HL-60/S4 (cell line): ENCODE results near the gene OR51B6.
"Not testable (repeated sequence)": the region's sequence is repeated elsewhere in the genome, so short reads cannot be mapped to it uniquely, and the experiment has no call there.

Source experiments
- in situ Hi-C: fragments of 300-500 bp; cut with MboI; formaldehyde crosslinking; loops from 2 replicates; pipeline ENCODE4 v1.14.3; 2022; ENCODE audit warnings: low sequenced_read_pairs

Gene OR51B6

DNA sequence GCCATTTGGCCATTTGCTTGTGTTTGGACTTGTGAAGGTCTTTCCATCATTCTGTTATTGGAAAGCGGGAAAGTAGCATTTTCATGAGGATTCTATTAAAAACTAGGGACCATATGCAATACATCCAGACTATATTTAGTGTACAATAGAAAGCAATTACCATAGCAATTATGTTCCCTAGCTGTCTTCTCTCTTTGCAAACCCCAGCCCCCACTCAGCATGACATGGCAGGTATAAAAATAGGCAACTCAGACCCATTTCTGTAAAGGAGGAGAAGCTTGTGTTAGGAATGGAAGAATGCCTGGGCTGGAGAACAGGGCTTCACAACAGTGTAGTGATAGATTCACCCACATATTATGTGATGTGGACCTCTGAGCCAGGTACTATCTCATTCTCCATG lies 12.4 kb downstream of the OR51B6 start:
- in situ Hi-C loops, result no loop called here

DNA sequence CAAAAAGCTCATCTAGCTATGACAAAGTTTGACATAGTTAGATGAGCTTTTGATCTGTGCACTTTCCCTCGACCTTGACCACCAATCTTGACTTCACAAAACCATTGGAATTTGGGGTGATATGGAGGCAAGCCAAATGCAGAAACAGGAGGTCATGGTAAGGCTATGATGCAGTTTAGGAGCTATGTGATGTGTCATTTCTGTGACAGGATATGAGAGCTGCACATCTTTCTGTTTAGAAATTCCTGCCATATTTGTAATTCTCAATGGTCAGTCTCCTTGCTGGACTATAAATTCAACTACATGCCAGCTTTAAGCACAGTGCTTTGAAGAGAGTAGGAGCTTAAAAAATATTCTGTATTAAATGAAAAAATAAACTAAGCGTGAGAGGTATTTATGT lies 12.9 kb downstream of the OR51B6 start:
- in situ Hi-C loops, result no loop called here

DNA sequence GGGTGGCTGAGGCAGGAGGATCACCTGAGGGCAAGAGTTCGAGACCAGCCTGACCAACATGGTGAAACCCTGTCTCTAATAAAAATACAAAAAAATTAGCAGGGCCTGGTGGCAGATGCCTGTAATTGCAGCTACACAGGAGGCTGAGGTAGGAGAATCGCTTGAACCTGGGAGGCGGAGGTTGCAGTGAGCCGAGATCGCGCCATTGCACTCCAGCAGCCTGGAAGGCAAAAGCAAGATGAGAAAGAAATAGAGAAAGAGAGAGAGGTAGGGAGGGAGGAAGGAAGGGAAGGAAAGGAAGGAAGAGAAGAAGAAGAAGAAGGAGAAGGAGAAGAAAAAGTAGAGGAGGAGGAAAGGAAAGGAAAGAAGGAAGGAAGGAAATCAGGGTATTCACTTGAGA lies 15.1 kb downstream of the OR51B6 start:
- in situ Hi-C loops, result not testable (repeated sequence)

DNA sequence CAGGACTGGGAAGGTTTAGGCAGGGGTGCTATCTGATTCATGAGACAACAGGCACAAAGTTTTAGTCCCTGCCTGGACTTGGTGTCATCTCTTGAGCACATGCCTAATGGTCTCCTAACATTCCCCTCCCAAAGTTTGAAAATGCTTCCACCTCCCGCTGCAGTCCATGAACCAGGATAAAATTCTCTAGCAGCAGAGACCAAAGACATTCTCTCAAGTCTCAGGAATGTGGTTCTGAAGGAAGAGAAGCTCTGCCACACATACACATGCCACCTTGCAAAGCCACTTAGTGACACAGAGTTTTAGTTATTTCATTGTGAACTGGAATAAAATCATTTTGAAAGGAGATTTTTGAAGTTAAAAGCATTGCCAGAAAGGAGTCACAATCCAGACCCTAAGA lies 15.5 kb downstream of the OR51B6 start:
- in situ Hi-C loops, result no loop called here

DNA sequence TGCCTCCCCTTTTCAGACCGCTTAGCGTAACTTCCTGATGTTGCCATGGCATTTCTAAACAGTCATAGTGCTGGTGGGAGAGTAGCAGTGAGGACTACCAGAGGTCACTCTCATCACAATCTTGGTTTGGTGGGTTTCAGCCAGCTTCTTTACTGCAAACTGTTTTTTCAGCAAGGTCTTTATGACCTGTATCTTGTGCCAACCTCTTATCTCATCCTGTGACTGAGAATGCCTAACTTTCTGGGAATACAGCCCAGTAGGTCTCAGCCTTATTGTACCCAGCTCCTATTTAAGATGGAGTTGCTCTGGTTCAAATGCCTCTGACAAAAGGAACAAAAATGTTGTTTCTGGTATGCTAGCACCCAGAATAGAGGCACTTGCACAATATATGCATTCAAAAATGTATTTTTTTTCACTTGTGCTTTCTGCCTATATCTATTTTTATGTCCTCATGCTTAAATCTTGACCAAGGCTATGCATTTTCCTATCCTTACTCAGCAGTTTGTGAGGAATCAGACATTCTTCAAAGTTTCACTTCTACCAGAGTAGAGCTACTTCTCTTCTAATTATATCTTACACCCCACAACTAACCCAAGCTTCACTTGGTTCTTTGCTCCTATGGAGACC lies 16.3 kb downstream of the OR51B6 start:
- in situ Hi-C loops, result no loop called here

DNA sequence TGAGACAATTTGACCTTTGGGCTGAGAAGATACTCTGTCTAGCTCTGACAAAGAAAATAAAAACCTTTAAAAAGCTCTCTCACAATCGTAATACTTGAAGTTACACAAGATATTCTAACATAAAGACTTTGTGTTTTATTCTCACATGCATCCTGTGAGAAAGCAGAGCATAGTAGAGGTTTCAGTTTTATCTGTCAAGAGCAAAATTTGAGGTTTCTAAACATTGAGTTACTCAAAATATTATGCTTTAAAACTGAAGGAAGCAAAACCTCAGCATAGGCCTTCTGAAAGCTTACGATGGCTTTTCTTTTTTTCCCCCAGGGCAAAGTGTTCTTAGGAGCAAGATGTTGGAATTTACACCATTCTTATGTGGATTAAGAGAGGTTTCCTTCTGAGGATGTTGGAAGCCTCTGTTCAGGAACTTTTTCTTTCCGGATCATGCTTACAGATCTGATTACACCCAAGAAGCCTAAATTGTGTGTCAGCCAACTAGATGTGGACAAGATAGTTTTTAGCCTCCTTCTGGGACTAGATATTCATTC lies 17.3 kb downstream of the OR51B6 start:
- in situ Hi-C loops, result no loop called here

DNA sequence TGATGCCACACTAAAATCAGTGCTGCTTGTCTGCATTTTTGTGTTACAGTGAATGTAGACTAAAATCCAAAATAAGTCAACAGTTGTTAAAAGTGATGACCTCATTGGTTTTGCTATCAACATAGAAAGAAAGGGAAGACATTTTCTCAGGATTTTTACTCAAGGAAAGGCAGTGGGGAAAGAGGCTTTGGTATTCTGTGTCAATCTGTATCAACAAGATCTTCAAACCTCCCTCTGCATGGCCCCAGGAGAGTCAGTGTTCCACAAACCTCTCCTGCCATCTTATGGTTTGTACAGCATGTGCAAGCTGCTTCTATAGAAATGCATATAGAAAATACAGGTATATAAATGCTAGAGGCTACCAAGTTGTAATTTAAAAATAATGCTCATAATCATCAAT lies 18.5 kb downstream of the OR51B6 start:
- in situ Hi-C loops, result no loop called here

DNA sequence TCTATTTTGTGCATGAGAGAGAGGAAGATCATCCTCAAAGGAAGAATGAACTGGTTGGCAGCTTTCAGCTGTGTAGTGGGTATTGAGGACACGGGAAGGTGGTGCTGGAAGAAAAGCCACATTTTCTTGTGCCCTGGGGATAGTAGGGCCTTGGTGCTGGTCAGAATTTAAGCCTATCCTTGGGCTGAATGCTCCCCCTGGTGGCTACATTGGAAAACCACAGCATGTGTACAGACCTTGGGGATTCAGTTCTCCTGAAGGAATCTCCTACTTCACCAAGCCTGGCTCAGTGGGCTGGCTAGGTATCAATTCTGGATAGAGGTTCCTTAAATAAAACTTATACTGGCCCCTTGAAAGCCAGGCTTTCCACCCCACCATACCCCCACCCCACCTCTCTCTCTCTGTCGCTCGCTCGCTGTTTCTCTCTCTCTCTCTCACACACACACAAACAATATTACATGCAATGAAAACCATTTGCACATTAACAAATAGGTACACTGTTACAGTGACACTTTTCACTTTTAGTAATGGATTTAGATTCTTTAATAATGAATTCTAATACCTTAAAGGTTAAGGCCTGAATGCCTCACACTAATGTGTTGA lies 29.5 kb downstream of the OR51B6 start:
- in situ Hi-C loops, result no loop called here

DNA sequence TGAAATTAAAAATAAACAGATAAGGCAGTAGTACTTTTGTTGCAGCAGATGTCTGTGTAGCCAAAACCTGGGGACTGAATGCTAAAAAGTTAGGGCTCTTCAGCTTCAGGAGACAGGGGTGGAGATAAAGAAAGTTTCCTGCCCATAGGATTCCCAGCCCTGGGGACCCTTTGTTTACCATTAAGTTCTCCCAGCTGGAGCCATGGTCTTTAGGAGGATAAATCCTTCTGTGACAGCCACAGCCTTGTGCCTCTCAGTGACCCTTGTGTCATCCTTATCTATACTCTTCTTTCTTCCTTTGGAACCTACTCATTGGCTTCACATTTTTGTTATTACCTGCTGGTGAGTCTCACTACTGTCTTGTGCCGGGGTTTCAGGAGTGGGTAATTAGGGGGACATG lies 32.3 kb downstream of the OR51B6 start, which contains the start of gene OR51M1:
Gene OR51M1 (plus strand): TSS at position 237 of the 400 bp plus-strand sequence. CDS start 5,587 bp downstream, outside the sequence.
- in situ Hi-C loops, result no loop called here

DNA sequence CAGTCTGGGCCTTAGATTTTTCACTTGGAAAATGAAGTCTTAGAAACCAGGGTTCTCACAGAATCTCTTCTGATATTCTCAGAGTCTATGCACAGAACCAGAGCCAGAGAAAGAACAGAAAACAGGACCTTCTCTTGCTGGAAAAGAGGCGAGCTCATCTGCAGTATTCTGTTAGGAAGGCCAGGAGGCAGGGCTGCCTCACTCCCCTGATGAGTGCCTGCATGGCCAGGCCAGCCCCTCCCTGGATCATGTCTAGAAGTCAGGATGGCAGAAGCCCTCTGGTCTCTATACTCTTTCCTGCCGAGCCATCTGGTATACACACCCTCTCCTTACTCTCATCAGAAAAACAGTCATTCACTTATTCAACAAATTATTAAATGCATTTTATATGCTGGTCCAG lies 33.0 kb downstream of the OR51B6 start:
- in situ Hi-C loops, result no loop called here

DNA sequence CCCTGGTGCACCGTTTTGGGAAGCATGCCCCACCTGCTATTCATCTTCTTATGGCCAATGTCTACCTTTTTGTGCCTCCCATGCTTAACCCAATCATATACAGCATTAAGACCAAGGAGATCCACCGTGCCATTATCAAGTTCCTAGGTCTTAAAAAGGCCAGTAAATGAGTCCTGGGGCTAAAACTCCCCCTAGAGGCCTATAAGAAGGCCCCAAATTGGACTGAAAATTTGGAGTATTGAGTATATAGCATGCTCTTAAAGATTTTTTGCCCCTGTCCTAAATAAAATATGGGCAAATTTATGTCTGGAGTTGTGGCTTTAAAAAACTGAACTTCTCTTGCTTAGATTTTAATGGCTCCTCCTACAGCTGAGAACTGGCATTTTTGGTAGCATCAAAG lies 38.9 kb downstream of the OR51B6 start:
- in situ Hi-C loops, result no loop called here

DNA sequence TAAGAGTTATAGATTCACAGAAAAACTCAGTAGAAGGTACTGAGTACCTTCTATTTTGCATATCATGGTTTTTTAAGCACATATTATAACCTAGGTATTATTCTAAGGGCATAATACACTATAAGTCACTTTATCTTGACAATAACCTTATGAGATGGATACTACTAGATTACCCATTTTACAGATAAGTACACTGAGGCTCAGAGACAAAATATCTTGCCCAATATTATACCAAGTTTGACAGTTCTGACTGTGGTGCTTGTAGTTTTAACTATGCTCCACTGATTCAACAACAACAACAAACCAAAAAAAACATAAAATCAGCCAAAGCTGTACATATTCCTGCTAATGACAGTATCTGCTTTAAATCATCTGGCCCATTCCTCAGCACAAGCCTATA lies 42.8 kb downstream of the OR51B6 start:
- in situ Hi-C loops, result no loop called here

DNA sequence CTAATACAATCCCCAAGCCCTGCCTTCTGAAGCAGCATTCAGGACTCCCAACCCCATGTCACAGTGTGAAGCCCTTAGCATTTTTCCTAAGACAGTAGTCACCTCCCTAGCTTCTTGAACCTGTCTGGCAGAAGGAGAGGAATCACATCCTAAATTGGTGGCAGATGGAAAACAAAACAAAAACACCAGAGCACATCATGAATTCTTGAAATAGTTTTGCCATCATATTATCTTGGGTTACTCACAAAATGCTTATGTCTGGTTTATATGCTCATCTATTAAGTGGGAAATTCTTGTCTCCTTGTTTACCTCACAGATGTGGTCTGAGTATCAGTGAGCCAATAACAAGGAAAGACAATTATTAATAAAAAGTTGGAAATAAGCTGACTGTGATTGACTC lies 47.6 kb downstream of the OR51B6 start:
- in situ Hi-C loops, result no loop called here
